SU-DHL-6 (cell line): Measurements from ENCODE around the gene SAP130.

Experiments used
- H2AFZ ChIP-seq: fragments of 200-600 bp; sonication (generic); 2 replicates; pipeline ENCODE4 v1.6.1; 2014; ENCODE audit warnings: low read depth, mild to moderate bottlenecking, moderate library complexity, mixed read lengths, antibody characterized with exemption, low read length; ENCODE audit not compliant: severe bottlenecking
- H3F3A ChIP-seq: fragments of 200-600 bp; shearing (Covaris generic); 2 replicates; pipeline ENCODE4 v1.6.0; 2016; ENCODE audit warnings: antibody characterized with exemption, mild to moderate bottlenecking; ENCODE audit not compliant: insufficient read depth
- H3K27ac ChIP-seq: fragments of 200-600 bp; sonication (generic); 2 replicates; pipeline ENCODE4 v1.5.1; 2016; ENCODE audit warnings: low read depth, mild to moderate bottlenecking, low read length, moderate library complexity, mixed read lengths
- H3K27me3 ChIP-seq: fragments of 200-600 bp; sonication (generic), shearing (Covaris generic); 2 replicates; pipeline ENCODE4 v1.6.0; 2014; ENCODE audit warnings: mild to moderate bottlenecking, low read length
- H3K36me3 ChIP-seq: fragments of 200-600 bp; sonication (generic); 2 replicates; pipeline ENCODE4 v1.6.1; 2014; ENCODE audit warnings: mild to moderate bottlenecking, low read length, mixed read lengths
- H3K4me2 ChIP-seq: fragments of 300-600, 200-600 bp; shearing (Covaris generic), sonication (generic); 2 replicates; pipeline ENCODE4 v1.6.0; 2014; ENCODE audit warnings: low read length, low read depth, mild to moderate bottlenecking; ENCODE audit not compliant: poor library complexity, severe bottlenecking
- H3K4me3 ChIP-seq: fragments of 200-600 bp; sonication (generic); 2 replicates; pipeline ENCODE4 v1.5.1; 2014; ENCODE audit warnings: antibody characterized with exemption, low read length, mild to moderate bottlenecking, mixed read lengths; ENCODE audit not compliant: insufficient read depth, poor library complexity, severe bottlenecking
- H3K79me2 ChIP-seq: fragments of 200-600 bp; sonication (generic); 2 replicates; pipeline ENCODE4 v1.6.1; 2014; ENCODE audit warnings: mild to moderate bottlenecking, low read length, moderate library complexity; ENCODE audit not compliant: insufficient read depth
- H3K9ac ChIP-seq: fragments of 200-600 bp; sonication (generic); 2 replicates; pipeline ENCODE4 v1.7.0; 2014; ENCODE audit warnings: mild to moderate bottlenecking, low read length
- H3K9me2 ChIP-seq: fragments of 200-600 bp; sonication (generic); replicated peaks from 2 replicates; pipeline ENCODE4 v1.6.1; 2014; ENCODE audit warnings: low read length; ENCODE audit not compliant: insufficient read depth
- H3K9me3 ChIP-seq: fragments of 200-600 bp; sonication (generic); 2 replicates; pipeline ENCODE4 v1.6.1; 2014; ENCODE audit warnings: low read length, mixed read lengths; ENCODE audit not compliant: insufficient read depth
- H4K20me1 ChIP-seq: fragments of 200-600 bp; sonication (generic); 2 replicates; pipeline ENCODE4 v1.6.1; 2014; ENCODE audit warnings: low read depth, mild to moderate bottlenecking, antibody characterized with exemption, low read length, moderate library complexity, mixed read lengths
- EZH2phosphoT487 ChIP-seq: fragments of 200-600 bp; sonication (generic), shearing (Covaris generic); conservative IDR thresholded peaks from 2 replicates; pipeline ENCODE4 v1.6.1; 2018; ENCODE audit warnings: mild to moderate bottlenecking, antibody characterized with exemption, low read length, moderate library complexity, mixed read lengths
- TF ChIP-seq, protein P1 (sequence below): fragments of 200-600 bp; sonication (generic); IDR thresholded peaks from one replicate; pipeline ENCODE4 v1.5.1; 2017; ENCODE audit warnings: antibody characterized with exemption, mild to moderate bottlenecking, low read length, moderate library complexity; ENCODE audit not compliant: insufficient read depth, poor library complexity, severe bottlenecking

The SAP130 gene

DNA sequence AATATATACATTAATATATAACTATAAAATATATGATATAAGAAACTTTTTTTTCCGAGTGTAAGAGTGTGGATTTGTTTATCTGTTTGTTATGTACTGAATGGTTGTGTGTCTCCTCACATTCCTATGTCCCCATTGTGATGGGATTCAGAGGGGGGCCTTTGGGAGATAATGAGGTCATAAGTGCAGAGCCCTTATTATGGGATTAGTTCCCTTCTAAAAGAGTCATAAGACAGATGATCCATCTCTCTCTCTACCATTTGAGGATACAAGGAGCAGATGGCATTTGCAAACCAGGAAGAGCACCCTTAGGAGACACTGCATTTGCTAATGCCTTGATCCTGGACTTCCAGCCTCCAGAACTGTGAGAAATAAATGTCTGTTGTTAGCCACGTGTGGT, 30.3 kb upstream of the SAP130 start:
- Histone ChIP-seq H3K27ac (no peak overlapping the region), H3K4me2 (no peak overlapping the region), H3K79me2 (no peaks in the 10 kb centered on the region), H2AFZ (no peak overlapping the region), H4K20me1 (no peaks in the 10 kb centered on the region), H3K4me3 (no peak overlapping the region), H3K36me3 (no peaks in the 10 kb centered on the region), H3F3A (no peaks in the 10 kb centered on the region), H3K9me2 (no peaks in the 10 kb centered on the region), H3K9ac (no peak overlapping the region), H3K9me3 (no peaks in the 10 kb centered on the region), H3K27me3 (no peaks in the 10 kb centered on the region)
- TF ChIP-seq EZH2phosphoT487: no peak
- TF ChIP-seq, protein P1, sequence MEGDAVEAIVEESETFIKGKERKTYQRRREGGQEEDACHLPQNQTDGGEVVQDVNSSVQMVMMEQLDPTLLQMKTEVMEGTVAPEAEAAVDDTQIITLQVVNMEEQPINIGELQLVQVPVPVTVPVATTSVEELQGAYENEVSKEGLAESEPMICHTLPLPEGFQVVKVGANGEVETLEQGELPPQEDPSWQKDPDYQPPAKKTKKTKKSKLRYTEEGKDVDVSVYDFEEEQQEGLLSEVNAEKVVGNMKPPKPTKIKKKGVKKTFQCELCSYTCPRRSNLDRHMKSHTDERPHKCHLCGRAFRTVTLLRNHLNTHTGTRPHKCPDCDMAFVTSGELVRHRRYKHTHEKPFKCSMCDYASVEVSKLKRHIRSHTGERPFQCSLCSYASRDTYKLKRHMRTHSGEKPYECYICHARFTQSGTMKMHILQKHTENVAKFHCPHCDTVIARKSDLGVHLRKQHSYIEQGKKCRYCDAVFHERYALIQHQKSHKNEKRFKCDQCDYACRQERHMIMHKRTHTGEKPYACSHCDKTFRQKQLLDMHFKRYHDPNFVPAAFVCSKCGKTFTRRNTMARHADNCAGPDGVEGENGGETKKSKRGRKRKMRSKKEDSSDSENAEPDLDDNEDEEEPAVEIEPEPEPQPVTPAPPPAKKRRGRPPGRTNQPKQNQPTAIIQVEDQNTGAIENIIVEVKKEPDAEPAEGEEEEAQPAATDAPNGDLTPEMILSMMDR: no peak

DNA sequence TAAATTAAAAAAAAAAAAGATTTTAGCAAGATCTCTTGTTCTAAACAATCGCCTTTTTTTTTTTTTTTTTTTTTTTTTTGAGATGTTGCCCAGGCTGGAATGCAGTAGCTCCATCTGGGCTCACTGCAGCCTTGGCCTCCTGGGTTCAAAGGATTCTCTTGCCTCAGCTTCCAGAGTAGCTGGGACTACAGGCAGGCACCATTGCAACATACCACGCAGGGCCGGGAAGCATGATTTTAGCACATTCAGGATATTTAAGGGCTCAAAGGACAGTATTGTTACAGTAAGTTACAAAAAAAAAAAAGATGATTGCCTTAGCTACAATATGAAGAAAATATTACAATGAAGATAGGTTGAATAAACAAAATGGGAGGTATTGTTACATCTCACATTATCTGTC, 29.5 kb upstream of the SAP130 start:
- no peak overlapping the region for H2AFZ ChIP-seq
- H3K27me3 ChIP-seq: no peaks in the 10 kb centered on the region
- TF ChIP-seq, protein P1: no peak
- TF ChIP-seq EZH2phosphoT487: no peak
- H3K9me3 ChIP-seq: no peaks in the 10 kb centered on the region
- no peaks in the 10 kb centered on the region for H3K9me2 ChIP-seq
- no peaks in the 10 kb centered on the region for H3F3A ChIP-seq
- H3K36me3 ChIP-seq: no peaks in the 10 kb centered on the region
- H3K9ac ChIP-seq: no peak overlapping the region
- no peak overlapping the region for H3K4me2 ChIP-seq
- H3K4me3 ChIP-seq: no peak overlapping the region
- H3K79me2 ChIP-seq: no peaks in the 10 kb centered on the region
- H4K20me1 ChIP-seq: no peaks in the 10 kb centered on the region
- no peak overlapping the region for H3K27ac ChIP-seq

DNA sequence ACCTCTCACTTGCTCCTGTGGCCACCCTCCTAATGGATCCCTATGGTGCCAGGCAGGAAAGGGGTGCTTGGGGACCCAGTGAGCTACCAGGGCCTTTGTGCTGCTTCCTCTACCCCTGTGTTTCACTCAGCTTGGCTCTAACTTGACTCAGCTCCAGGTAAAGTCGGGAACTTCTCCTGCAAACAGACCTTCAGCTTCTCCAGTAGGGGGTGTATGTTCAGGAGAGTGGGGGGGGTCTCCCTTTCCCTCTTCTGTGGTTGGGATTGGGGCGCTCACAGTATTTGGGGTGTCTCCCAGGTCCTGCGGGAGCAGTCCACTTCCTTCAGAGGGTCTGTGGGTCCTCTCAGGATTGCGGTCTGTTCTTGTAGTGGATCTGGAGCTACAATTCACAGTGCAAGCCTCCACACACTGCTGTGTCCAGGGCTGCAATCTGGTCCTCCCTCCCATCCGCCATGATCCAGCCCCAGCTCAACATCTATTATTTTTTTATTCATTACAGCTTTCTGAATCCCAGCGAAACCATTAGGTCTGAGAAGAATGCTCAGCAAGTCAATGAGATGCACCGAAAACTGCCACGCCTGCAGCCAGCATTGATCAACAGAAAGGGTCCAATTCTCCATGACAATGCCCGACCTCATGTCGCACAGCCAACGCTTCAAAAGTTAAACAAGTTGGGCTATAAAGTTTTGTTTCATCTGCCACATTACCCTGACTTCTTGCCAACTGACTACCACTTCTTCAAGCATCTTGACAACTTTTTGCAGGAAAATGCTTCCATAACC, 26.4 kb upstream of the SAP130 start:
- no peak overlapping the region for H3K4me3 ChIP-seq
- no peaks in the 10 kb centered on the region for H3K27me3 ChIP-seq
- no peak overlapping the region for H3K9ac ChIP-seq
- H4K20me1 ChIP-seq: no peaks in the 10 kb centered on the region
- no peaks in the 10 kb centered on the region for H3K79me2 ChIP-seq
- no peaks in the 10 kb centered on the region for H3K9me3 ChIP-seq
- H3K36me3 ChIP-seq: no peaks in the 10 kb centered on the region
- no peak overlapping the region for H3K4me2 ChIP-seq
- H3F3A ChIP-seq: no peaks in the 10 kb centered on the region
- no peak overlapping the region for H3K27ac ChIP-seq
- no peak overlapping the region for H2AFZ ChIP-seq
- no peak for TF ChIP-seq EZH2phosphoT487
- TF ChIP-seq, protein P1: no peak
- no peaks in the 10 kb centered on the region for H3K9me2 ChIP-seq
